ENCODE data around the gene CAMK2B. TPM values are rescaled to one million over a fixed set of nuclear protein-coding genes. Genes with fewer than 3 reads are reported as not detected.

CAMK2B gene
- polyA plus RNA-seq, 3 donors: 0.13 TPM; not detected in 2

DNA sequence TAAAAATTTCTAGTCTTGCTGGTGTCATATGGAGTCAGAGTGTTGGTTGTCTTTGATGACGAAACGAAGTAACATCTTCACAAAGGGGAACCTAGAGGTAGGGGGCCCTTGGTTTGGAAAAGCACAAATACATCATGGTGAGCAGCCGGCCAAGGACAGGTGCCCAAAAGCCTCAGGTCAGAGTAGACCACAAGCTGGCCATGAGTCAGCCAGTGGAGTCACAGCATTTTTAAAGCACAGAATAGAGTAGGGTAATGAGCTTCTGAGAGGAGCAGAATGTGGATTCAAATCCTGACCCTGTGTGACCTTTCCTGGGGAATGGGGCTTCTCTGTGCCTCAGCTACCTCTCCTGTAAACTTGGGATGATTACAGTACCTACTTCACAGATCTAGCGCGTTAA is 5.3 kb downstream of the CAMK2B start:
- peaks cover 5% of the 10 kb centered on the region for H3K4me1 Mint-ChIP-seq
- Histone ChIP-seq H3K27ac (ENCODE audit: low read depth in 1 of 2, low read length in 2 of 2) (no peak overlapping the region), H3K9ac (ENCODE audit: insufficient read depth, low read length, poor library complexity, severe bottlenecking) (no peak overlapping the region), H4K20me1 (ENCODE audit: insufficient read depth, low read length) (no peaks in the 10 kb centered on the region), H3K4me2 (replicated peaks; ENCODE audit: extremely low read depth, low read length, poor library complexity, severe bottlenecking) (no peak overlapping the region), H3K79me2 (ENCODE audit: insufficient read depth, low read length) (no peaks in the 10 kb centered on the region), H3K27me3 (ENCODE audit: control insufficient read depth in 2 of 2, insufficient read depth in 2 of 2, low read length in 2 of 2) (peaks cover 2 to 21% of the 10 kb centered on the region in 2 donors), H3K36me3 (replicated peaks in 1 of 2; ENCODE audit: control insufficient read depth in 1 of 2, insufficient read depth in 2 of 2, low read length in 2 of 2) (no peaks in the 10 kb centered on the region), H2AFZ (ENCODE audit: insufficient read depth, low read depth, low read length, poor library complexity, severe bottlenecking) (no peak overlapping the region), H3K9me3 (replicated peaks in 1 of 2; ENCODE audit: control insufficient read depth in 1 of 2, insufficient read depth in 1 of 2, low read length in 2 of 2) (no peaks in the 10 kb centered on the region), H3K4me1 (ENCODE audit: control insufficient read depth in 1 of 2, insufficient read depth in 2 of 2, low read length in 2 of 2) (no peaks in the 10 kb centered on the region), H3K4me3 (replicated peaks in 1 of 3; ENCODE audit: low read depth in 2 of 3, low read length in 3 of 3) (no peak overlapping the region)
- peaks cover 22 to 31% (median 27%) of the 10 kb centered on the region in 3 donors for H3K27me3 Mint-ChIP-seq (ENCODE audit: low read depth in 3 of 3)
- WGBS (ENCODE audit: insufficient coverage): 93% methylated on average over 3 of the region's 5 CpGs
- H3K9me3 Mint-ChIP-seq: peaks cover 0 to 5% (median 3%) of the 10 kb centered on the region in 7 donors
- TF ChIP-seq, protein P1, sequence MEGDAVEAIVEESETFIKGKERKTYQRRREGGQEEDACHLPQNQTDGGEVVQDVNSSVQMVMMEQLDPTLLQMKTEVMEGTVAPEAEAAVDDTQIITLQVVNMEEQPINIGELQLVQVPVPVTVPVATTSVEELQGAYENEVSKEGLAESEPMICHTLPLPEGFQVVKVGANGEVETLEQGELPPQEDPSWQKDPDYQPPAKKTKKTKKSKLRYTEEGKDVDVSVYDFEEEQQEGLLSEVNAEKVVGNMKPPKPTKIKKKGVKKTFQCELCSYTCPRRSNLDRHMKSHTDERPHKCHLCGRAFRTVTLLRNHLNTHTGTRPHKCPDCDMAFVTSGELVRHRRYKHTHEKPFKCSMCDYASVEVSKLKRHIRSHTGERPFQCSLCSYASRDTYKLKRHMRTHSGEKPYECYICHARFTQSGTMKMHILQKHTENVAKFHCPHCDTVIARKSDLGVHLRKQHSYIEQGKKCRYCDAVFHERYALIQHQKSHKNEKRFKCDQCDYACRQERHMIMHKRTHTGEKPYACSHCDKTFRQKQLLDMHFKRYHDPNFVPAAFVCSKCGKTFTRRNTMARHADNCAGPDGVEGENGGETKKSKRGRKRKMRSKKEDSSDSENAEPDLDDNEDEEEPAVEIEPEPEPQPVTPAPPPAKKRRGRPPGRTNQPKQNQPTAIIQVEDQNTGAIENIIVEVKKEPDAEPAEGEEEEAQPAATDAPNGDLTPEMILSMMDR (IDR thresholded peaks at IDR 0.05): no peak
- H3K36me3 Mint-ChIP-seq: peaks cover 0 to 3% of the 10 kb centered on the region in 2 donors
- no peak overlapping the region for H3K4me3 Mint-ChIP-seq
- intact Hi-C loops (cut with micrococcal nuclease): no loop called here
- DNase-seq: no peak
- H3K27ac Mint-ChIP-seq: no peak overlapping the region

DNA sequence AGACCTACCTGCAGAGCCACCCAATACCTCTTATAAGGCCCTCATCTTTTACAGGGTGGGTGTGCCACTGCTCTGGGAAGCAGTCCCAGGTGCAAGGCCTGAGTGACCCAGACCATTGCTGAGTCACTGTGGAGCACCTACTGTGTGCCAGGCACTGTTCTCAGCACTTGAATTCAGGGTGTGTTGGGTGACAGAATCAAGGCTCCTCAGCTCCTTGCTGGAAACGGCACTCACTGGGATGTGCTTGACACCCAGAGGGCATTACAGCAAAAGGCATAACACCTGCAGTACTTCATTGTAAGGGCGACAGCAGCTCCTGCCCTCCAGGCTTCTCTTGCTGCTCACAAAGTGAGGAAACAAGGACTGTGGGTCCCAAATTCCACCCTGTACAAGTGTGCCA is 7.1 kb downstream of the CAMK2B start:
- Mint-ChIP-seq H3K27ac (no peak overlapping the region), H3K27me3 (ENCODE audit: low read depth in 3 of 3) (peaks cover 9 to 19% (median 13%) of the 10 kb centered on the region in 3 donors)
- no peak overlapping the region for H3K4me3 ChIP-seq (replicated peaks in 1 of 3; ENCODE audit: low read depth in 2 of 3, low read length in 3 of 3)

More for the DNA sequence above, 7.1 kb downstream of the CAMK2B start:
- 93% methylated on average over 2 of the region's 2 CpGs for whole genome bisulfite sequencing (ENCODE audit: insufficient coverage)
- no peaks in the 10 kb centered on the region for H3K9me3 ChIP-seq (replicated peaks in 1 of 2; ENCODE audit: control insufficient read depth in 1 of 2, insufficient read depth in 1 of 2, low read length in 2 of 2)
- H3K4me1 ChIP-seq (ENCODE audit: control insufficient read depth in 1 of 2, insufficient read depth in 2 of 2, low read length in 2 of 2): no peaks in the 10 kb centered on the region
- Mint-ChIP-seq H3K36me3 (no peaks in the 10 kb centered on the region), H3K9me3 (no peaks in the 10 kb centered on the region), H3K4me1 (peaks cover 3% of the 10 kb centered on the region), H3K4me3 (no peak overlapping the region)
- no peak for DNase-seq
- no peaks in the 10 kb centered on the region for H4K20me1 ChIP-seq (ENCODE audit: insufficient read depth, low read length)
- H3K36me3 ChIP-seq (replicated peaks in 1 of 2; ENCODE audit: control insufficient read depth in 1 of 2, insufficient read depth in 2 of 2, low read length in 2 of 2): no peaks in the 10 kb centered on the region
- intact Hi-C loops (cut with micrococcal nuclease): no loop called here
- no peak overlapping the region for H3K4me2 ChIP-seq (replicated peaks; ENCODE audit: extremely low read depth, low read length, poor library complexity, severe bottlenecking)
- H3K79me2 ChIP-seq (ENCODE audit: insufficient read depth, low read length): no peaks in the 10 kb centered on the region
- TF ChIP-seq, protein P1 (IDR thresholded peaks at IDR 0.05): no peak
- H3K27me3 ChIP-seq (ENCODE audit: control insufficient read depth in 2 of 2, insufficient read depth in 2 of 2, low read length in 2 of 2): peaks cover 0 to 7% of the 10 kb centered on the region in 2 donors
- no peak overlapping the region for H2AFZ ChIP-seq (ENCODE audit: insufficient read depth, low read depth, low read length, poor library complexity, severe bottlenecking)
- no peak overlapping the region for H3K9ac ChIP-seq (ENCODE audit: insufficient read depth, low read length, poor library complexity, severe bottlenecking)
- no peak overlapping the region for H3K27ac ChIP-seq (ENCODE audit: low read depth in 1 of 2, low read length in 2 of 2)

Measured in CD14-positive monocyte (primary cell).